GM12801 (cell line): ENCODE measurements around the gene TBCD.

Experiments used
- CTCF ChIP-seq: IDR thresholded peaks from one replicate; pipeline ENCODE4 v1.5.1; 2011; ENCODE audit warnings: control low read depth; ENCODE audit not compliant: insufficient read length; ENCODE audit errors: extremely low read depth

Gene TBCD

DNA sequence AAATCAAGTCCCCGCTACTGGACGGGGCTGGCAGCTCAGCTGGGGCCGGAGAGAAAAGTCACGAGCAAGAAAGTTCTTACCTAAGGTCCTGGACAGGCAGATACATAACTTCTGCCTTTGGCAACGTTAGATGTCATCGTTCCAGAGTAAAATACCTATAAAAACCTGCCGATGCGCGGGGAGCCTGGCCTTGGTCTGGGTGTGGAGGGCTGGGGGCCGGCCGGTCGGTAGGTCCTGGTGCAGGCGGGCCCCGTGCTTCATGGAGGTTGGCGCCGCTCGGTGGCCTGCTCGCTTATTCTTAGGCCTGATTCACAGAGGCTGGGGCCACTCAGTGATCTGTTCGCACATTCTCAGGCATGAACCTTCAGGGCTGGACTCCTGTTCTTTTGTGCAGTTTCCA, 121.7 kb downstream of the TBCD start:
- TF ChIP-seq CTCF = no peak

DNA sequence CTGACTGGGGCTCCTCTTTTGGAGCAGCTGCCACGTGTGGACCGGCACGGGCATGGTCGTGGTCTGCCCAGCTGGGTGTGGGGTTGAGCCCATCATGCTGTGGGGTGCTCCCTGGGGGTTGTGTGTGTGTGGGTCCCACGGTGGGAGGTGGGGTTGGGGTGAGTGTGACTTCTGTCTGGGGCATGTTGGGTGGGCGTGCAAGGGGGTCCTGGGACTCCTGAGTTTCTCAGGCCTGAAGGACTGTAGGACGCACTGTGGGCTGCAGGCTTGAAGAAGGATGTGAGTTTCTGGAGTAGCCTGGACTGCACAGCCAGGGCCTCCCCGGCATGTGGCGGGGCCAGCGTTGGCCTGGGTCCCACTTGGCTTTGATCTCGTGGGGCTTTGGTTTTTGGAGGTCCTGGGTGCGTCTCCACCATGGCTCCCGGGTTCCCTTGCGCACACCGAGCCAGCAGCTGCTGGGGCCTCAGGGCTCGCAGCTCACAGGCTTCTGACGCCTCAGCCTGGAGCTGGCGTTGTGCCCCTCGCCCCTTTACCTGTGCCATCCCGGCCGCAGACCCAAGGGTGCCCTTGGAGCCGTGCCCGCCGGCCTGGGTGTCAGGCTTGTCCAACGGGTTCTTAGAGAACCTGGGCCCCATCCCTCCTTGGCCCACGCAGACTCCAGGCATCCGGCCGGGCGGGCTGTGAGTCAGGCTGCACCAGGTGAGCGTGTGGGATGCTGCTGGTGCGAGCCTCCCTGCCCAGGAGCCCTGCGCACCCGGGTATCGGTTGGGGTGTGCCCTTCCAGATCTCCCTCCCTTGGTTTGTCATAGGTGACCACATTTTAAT, 122.4 kb downstream of the TBCD start:
- no peak for TF ChIP-seq CTCF

DNA sequence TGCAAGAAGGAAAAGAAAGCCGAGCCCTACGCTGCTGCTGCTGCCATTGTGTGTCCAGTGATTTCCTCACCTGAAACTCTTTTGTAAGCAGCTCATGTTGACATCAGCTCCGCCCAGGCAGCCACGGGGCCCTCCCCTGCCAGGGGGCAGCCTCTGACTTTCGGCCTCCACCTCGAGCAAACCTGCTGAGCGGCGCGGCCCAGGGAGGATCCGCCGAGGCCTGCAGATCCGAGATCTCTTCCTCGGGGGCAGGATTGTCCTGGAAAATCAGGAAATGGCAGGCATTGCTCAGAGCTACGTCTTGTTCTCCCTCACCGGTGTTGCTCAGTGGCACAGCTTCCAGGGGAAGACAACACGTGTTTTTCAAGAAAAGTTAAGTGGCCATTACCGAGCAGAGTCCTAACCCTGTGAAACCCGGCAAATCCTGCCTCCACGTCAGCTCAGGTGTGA, 123.6 kb downstream of the TBCD start:
- TF ChIP-seq CTCF = no peak

DNA sequence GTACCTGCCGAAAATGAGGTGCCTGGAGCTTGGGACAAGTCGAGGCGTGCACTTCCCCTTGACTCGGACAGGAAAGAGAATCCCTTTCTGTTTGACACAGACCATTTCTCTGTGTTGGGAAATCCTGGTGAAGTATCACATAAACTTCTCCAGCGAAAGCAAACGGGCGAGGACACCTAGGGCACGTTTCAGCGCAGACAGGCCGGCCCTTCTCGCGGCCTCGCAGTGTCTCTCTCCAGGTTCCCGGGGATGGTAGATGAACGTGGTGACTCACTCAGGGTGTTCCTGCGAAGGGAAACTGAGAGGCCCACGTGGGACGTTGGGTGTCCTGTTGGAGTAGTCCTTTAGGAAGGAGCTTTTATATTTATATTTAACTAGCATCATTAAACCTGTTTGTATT, 124.3 kb downstream of the TBCD start:
- TF ChIP-seq CTCF = no peak

DNA sequence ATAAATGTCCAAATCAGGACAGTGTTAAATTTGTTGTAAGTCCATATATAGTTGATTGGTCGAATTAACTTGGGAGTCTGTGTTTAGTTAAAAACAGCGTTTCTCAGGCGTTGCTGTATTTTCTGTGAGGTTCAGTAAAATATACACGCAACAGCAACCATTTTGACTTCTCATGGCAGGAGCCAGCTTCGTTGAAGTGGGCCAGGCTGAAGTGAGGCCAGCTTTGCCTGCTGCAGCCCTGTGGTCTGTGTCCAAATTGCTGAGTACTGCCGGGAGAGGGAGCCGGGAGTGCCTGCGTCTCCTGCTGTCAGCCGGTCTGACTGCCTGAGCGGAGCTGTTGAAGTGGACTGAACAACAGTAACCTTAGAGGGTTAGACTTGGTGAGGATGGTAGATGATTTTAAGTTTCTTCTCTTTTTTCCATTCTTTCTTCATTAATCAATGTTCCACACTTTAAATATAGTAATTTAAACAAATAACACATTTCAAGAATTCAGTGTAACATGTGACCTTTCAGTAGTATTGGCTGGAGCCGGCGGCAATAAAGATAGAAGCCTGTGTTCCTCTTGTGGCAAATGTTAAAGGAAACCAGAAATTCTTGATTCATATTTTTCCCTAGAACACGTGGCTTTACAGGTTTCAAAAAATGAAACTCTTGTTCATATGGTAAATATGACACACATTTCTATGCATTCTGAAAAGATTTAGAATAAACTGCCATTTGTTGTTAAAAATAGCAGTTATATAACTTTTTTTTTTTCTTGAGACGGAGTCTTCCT, 124.9 kb downstream of the TBCD start:
- no peak for TF ChIP-seq CTCF

DNA sequence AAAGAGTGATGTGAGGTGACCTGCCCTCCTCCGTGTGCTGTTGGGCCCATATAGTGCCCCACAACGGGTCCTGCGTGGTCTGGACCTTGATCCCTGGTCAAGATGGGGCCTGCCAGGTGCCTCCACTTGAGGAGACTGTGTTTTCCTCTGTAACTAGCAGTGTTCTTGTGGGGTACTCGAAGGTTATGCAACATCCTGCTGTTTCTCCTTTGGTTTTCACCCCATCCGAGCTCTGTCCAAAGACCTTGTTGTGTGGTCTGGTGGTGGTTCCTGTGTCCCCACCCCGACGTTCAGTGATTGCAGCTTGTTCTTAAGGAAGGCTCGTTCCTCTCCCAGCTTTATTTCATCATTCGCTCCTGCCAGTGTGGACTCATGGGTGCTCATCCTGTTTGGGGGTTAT, 126.7 kb downstream of the TBCD start:
- no peak for TF ChIP-seq CTCF

GRCh38 chr17:82879241-82879640, 127.4 kb downstream of the TBCD start:
- TF ChIP-seq CTCF = no peak
